Sigmoid colon (tissue), 7 donors: ENCODE results near the gene LIPN. TPM values are rescaled to one million over a fixed set of nuclear protein-coding genes. Genes with fewer than 3 reads are reported as not detected.
A peak's percentile ranks its signal among the peaks of the same experiment; 100 is the strongest.

ENCODE experiments used
- DNase-seq: peaks from one replicate; pipeline ENCODE4 v3.0.0-alpha.2; 2019
- H3K27ac ChIP-seq, 4 donors: fragments of 200-600 bp; sonication (generic); one replicate each; pipeline ENCODE4 v1.5.1; 2016 to 2019; ENCODE audit warnings: mild to moderate bottlenecking in 1 of 4
- H3K27me3 ChIP-seq, 3 donors: fragments of 200-600 bp; sonication (generic); one replicate each; pipeline ENCODE4 v1.5.1; 2019; ENCODE audit warnings: mild to moderate bottlenecking in 1 of 3
- H3K36me3 ChIP-seq, 4 donors: fragments of 200-600 bp; sonication (generic); one replicate each; pipeline ENCODE4 v1.5.1; 2016 to 2019
- H3K4me1 ChIP-seq, 4 donors: fragments of 200-600 bp; sonication (generic); one replicate each; pipeline ENCODE4 v1.5.1; 2017 to 2019
- H3K4me3 ChIP-seq, 4 donors: fragments of 200-600 bp; sonication (generic); one replicate each; pipeline ENCODE4 v1.5.1; 2017 to 2019; ENCODE audit warnings: mild to moderate bottlenecking in 2 of 4, moderate library complexity in 1 of 4
- H3K9me3 ChIP-seq, 4 donors: fragments of 200-600 bp in 3 of 4; sonication (generic) in 3 of 4; one replicate each; pipeline versions ENCODE4 v1.5.1 to v1.6.1; 2013 to 2019
- CTCF ChIP-seq, 4 experiments: fragments of 450-650 bp in 3 of 4; fragments of 200-600 bp in 1 of 4; IDR thresholded peaks; one replicate each; pipeline ENCODE4 v1.5.1; 2016 to 2019; ENCODE audit warnings: antibody characterized with exemption in 4 of 4, mild to moderate bottlenecking in 3 of 4, moderate library complexity in 2 of 4
- EP300 ChIP-seq, 4 donors: sonication (generic); formaldehyde crosslinking; IDR thresholded peaks; one replicate each; pipeline ENCODE4 v1.6.1; 2017; ENCODE audit warnings: antibody characterized with exemption in 4 of 4
- POLR2A ChIP-seq, 2 donors: fragments of 450-650 bp; IDR thresholded peaks; one replicate each; pipeline ENCODE4 v1.6.1; 2016; ENCODE audit warnings: antibody characterized with exemption in 2 of 2, mild to moderate bottlenecking in 2 of 2, moderate library complexity in 2 of 2
- POLR2AphosphoS5 ChIP-seq, 4 donors: sonication (generic); formaldehyde crosslinking; IDR thresholded peaks; one replicate each; pipeline ENCODE4 v1.6.1; 2017; ENCODE audit warnings: antibody characterized with exemption in 4 of 4
- WGBS, 2 donors: extraction: QIAGEN DNeasy Blood & Tissue Kit; methylation state at CpG; one replicate each; pipeline ENCODE4 v1.1.7; 2013; 5-methylcytosine and 5-hydroxymethylcytosine counted together
- intact Hi-C: fragments of 100-400 bp; cut with DNase I; formaldehyde crosslinking; loops from one replicate; pipeline ENCODE4 v1.15.1; 2023
- polyA plus RNA-seq, 3 donors: library from polyadenylated mRNA; stranded (reverse); fragments of 200-250 nt; gene quantifications; one replicate each; pipeline ENCODE4 v1.2.3, GENCODE V29; 2013
- total RNA-seq, 4 donors: library from RNA; depleted of rRNA; stranded (reverse); fragments of >200 nt; gene quantifications; one replicate each; pipeline ENCODE4 v1.1.0, GENCODE V29; 2016
- donor health status: healthy with polysubstance abuse.
- donor health status: Bipolar disorder and iron deficiency.
- donor health status: healthy.

Gene LIPN, protein sequence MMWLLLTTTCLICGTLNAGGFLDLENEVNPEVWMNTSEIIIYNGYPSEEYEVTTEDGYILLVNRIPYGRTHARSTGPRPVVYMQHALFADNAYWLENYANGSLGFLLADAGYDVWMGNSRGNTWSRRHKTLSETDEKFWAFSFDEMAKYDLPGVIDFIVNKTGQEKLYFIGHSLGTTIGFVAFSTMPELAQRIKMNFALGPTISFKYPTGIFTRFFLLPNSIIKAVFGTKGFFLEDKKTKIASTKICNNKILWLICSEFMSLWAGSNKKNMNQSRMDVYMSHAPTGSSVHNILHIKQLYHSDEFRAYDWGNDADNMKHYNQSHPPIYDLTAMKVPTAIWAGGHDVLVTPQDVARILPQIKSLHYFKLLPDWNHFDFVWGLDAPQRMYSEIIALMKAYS
- total RNA-seq (1 to 10 TPM in 1 of 4 donors, not detected in 3; 1.4 TPM), polyA plus RNA-seq (not detected)

DNA sequence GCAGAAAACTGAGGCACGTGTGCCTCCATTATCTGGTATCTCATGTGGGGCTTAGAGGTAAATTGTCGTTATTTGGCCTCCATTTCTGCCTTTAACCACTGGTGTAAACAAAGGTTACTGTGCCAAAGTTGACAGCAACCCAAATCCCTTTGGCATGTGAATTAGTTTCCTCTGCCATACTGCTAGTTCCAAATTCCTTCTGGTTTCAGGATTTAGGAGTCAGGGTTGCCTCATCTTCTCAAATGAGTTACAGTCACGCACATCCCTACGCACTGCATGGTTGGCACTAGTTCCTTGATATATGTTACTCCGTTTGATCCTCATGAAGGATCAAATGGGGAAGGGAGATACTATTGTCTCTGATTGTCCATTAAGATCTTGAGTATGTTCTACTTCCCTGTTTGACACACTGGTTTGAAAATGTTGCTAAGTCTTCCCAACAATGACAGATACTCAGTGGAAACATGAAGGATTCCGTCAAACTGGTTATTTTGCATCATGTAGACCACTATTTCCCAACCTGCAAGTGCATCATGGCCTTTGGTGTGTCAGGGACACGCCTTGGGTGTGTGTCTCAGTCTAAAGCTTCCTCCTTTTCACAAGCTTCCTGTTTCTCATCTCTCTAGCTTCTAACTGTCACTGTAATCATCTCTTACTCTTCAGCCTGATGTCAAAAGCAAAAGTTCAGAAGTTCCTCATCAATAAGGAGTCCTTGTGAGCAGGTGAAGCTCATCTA, at the start of gene LIPN:
TSS of gene LIPN (plus strand) at position 655 of the 736 bp plus-strand sequence. CDS start 1,386 bp downstream, outside the sequence.
- WGBS, 2 donors: 86 to 87% methylated on average over 7 of the region's 7 CpGs
- TF ChIP-seq POLR2AphosphoS5 (IDR thresholded peaks at IDR 0.05) (no peak), EP300 (IDR thresholded peaks at IDR 0.05) (peak in 2 of 4 donors; percentile 44 to 56)
- DNase-seq: peak; percentile 48
- H3K36me3 ChIP-seq: no peaks in the 10 kb centered on the region
- no peak within 1 kb of the TSS for H3K27ac ChIP-seq
- intact Hi-C loops: no loop called here
- no peaks in the 10 kb centered on the region for H3K4me1 ChIP-seq
- H3K4me3 ChIP-seq: no peak within 1 kb of the TSS
- H3K9me3 ChIP-seq: no peaks in the 10 kb centered on the region
- H3K27me3 ChIP-seq: no peaks in the 10 kb centered on the region

- Histone ChIP-seq H3K4me1 (no peaks in the 10 kb centered on the region), H3K4me3 (no peak overlapping the region), H3K36me3 (no peaks in the 10 kb centered on the region), H3K27ac (no peak overlapping the region), H3K27me3 (no peaks in the 10 kb centered on the region), H3K9me3 (no peaks in the 10 kb centered on the region)
- TF ChIP-seq CTCF (IDR thresholded peaks at IDR 0.05) (no peak), POLR2AphosphoS5 (IDR thresholded peaks at IDR 0.05) (no peak), EP300 (IDR thresholded peaks at IDR 0.05) (no peak), POLR2A (IDR thresholded peaks at IDR 0.05) (no peak)
- DNase-seq: no peak
- intact Hi-C loops: no loop called here
- WGBS, 2 donors: 95 to 97% methylated on average over 1 of the region's 1 CpG
Measured at GRCh38 chr10:88715517-88715916, 44.3 kb upstream of the LIPN start.

- intact Hi-C loops: no loop called here
- Histone ChIP-seq H3K9me3 (no peaks in the 10 kb centered on the region), H3K4me3 (no peak overlapping the region), H3K27me3 (no peaks in the 10 kb centered on the region), H3K4me1 (no peaks in the 10 kb centered on the region), H3K36me3 (no peaks in the 10 kb centered on the region), H3K27ac (no peak overlapping the region)
- no peak for TF ChIP-seq CTCF (IDR thresholded peaks at IDR 0.05)
- TF ChIP-seq POLR2AphosphoS5 (IDR thresholded peaks at IDR 0.05): no peak
- TF ChIP-seq EP300 (IDR thresholded peaks at IDR 0.05): no peak
- TF ChIP-seq POLR2A (IDR thresholded peaks at IDR 0.05): no peak
- no peak for DNase-seq
- WGBS, 2 donors: 90 to 92% methylated on average over 4 of the region's 4 CpGs
Measured at GRCh38 chr10:88721392-88721791, 38.4 kb upstream of the LIPN start.

DNA sequence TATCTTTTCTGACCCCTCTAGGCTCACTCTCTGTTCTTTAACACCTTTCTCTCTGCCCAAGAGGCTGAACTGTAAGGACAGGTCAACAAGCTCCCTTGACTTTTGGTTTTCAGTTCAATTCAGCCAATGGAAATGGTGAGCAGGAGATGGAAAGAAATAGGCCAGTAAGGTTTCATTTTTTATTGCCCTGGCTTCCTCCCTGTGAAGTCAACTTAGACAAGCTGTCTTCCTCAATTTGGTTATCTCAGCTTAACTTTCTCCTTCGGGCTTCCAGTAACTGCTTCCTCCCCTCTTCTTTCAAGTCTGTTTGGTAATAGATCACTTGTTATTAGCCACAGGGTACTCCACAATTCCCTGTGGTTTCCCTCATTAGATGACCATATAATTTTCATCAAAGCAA, 34.0 kb upstream of the LIPN start:
- TF ChIP-seq CTCF (IDR thresholded peaks at IDR 0.05): no peak
- no peak for TF ChIP-seq POLR2AphosphoS5 (IDR thresholded peaks at IDR 0.05)
- no peak for TF ChIP-seq EP300 (IDR thresholded peaks at IDR 0.05)
- TF ChIP-seq POLR2A (IDR thresholded peaks at IDR 0.05): no peak
- H3K4me3 ChIP-seq: no peak overlapping the region
- 2 to 4% methylated on average over 1 of the region's 1 CpG for WGBS, 2 donors
- H3K4me1 ChIP-seq: no peaks in the 10 kb centered on the region
- H3K27me3 ChIP-seq: no peaks in the 10 kb centered on the region
- no peak for DNase-seq
- intact Hi-C loops: no loop called here
- H3K27ac ChIP-seq: no peak overlapping the region
- H3K9me3 ChIP-seq: no peaks in the 10 kb centered on the region
- H3K36me3 ChIP-seq: no peaks in the 10 kb centered on the region

DNA sequence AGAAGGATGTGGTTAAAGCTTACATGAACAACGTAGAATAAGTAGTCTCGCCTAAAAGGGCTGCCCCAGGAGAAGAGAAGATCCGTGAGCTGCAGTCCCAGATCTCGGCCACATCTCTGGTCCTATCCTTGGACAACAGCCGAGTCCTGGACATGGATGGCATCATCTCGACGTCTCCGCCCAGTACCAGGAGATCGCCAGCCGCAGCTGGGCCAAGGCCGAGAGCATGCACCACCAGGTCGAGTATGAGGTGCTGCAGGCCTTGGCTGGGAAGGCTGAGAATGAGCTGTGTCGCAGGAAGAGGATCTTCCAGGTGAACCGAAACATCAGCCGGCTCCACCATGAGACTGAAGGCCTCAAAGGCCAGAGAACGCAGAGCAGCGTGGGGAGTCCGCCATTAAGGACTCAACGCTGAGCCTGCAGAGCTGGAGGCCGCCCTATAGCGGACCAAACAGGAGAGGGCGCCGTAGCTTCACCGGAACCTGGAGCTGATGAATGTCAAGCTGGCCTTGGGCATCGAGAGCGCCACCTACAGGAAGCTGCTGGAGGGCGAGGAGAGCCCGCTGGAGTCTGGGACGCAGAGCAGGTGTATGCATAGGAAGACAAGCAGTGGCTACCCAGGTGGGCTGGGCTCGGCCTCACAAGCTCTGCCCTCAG, 31.6 kb upstream of the LIPN start:
- intact Hi-C loops: no loop called here
- WGBS, 2 donors: 84 to 89% methylated on average over 30 of the region's 30 CpGs
- H3K4me1 ChIP-seq: no peaks in the 10 kb centered on the region
- H3K9me3 ChIP-seq: no peaks in the 10 kb centered on the region
- H3K36me3 ChIP-seq: no peaks in the 10 kb centered on the region
- no peaks in the 10 kb centered on the region for H3K27me3 ChIP-seq
- no peak overlapping the region for H3K27ac ChIP-seq
- TF ChIP-seq EP300 (IDR thresholded peaks at IDR 0.05) (no peak), POLR2A (IDR thresholded peaks at IDR 0.05) (no peak), CTCF (IDR thresholded peaks at IDR 0.05) (no peak), POLR2AphosphoS5 (IDR thresholded peaks at IDR 0.05) (no peak)
- no peak overlapping the region for H3K4me3 ChIP-seq
- no peak for DNase-seq
